ENCODE results near the gene NAXD. TPM values are rescaled to one million over a fixed set of nuclear protein-coding genes. Genes with fewer than 3 reads are reported as not detected.
"Not testable (repeated sequence)": the region's sequence is repeated elsewhere in the genome, so short reads cannot be mapped to it uniquely, and the experiment has no call there.

The NAXD gene
- total RNA-seq, 2 donors from 2014 or later, result 36.2 to 71.6 TPM

GRCh38 chr13:110600980-110601379 is 14.4 kb upstream of the NAXD start:
- intact Hi-C loops (cut with DNase I), result no loop called here
- no peaks in the 10 kb centered on the region for H3K27me3 ChIP-seq (replicated peaks; ENCODE audit: insufficient read depth)
- 79% methylated on average over 4 of the region's 4 CpGs for WGBS
- no peaks in the 10 kb centered on the region for H3K9me3 ChIP-seq
- TF ChIP-seq CTCF (IDR thresholded peaks at IDR 0.05), result no peak
- H3K27ac ChIP-seq, result no peak overlapping the region
- H3K4me3 ChIP-seq, result no peak overlapping the region
- H3K4me1 ChIP-seq (replicated peaks), result no peaks in the 10 kb centered on the region
- DNase-seq (ENCODE audit: low spot score), result no peak
- H3K36me3 ChIP-seq, result no peaks in the 10 kb centered on the region

GRCh38 chr13:110605132-110605531 is 10.2 kb upstream of the NAXD start:
- no peak overlapping the region for H3K27ac ChIP-seq
- no peaks in the 10 kb centered on the region for H3K27me3 ChIP-seq (replicated peaks; ENCODE audit: insufficient read depth)
- H3K9me3 ChIP-seq, result no peaks in the 10 kb centered on the region
- 93% methylated on average over 6 of the region's 6 CpGs for WGBS
- no peaks in the 10 kb centered on the region for H3K36me3 ChIP-seq
- no peak overlapping the region for H3K4me3 ChIP-seq
- TF ChIP-seq POLR2A (IDR thresholded peaks at IDR 0.05) (no peak), POLR2AphosphoS5 (IDR thresholded peaks at IDR 0.05) (no peak), CTCF (IDR thresholded peaks at IDR 0.05) (no peak)
- intact Hi-C loops (cut with DNase I), result no loop called here
- DNase-seq (ENCODE audit: low spot score), result no peak
- no peaks in the 10 kb centered on the region for H3K4me1 ChIP-seq (replicated peaks)

- 91% methylated on average over 19 of the region's 33 CpGs for WGBS
- H3K9me3 ChIP-seq; H3K4me1 ChIP-seq (replicated peaks); H3K4me3 ChIP-seq; H3K36me3 ChIP-seq; H3K27ac ChIP-seq; intact Hi-C loops (cut with DNase I); DNase-seq (ENCODE audit: low spot score); H3K27me3 ChIP-seq (replicated peaks; ENCODE audit: insufficient read depth): not testable (repeated sequence)
These were observed 9.1 kb upstream of the NAXD start for GRCh38 chr13:110606281-110606680.

GRCh38 chr13:110607675-110608224 is 7.6 kb upstream of the NAXD start:
- intact Hi-C loops (cut with DNase I), result no loop called here

GRCh38 chr13:110610955-110611595 is 4.3 kb upstream of the NAXD start:
- TF ChIP-seq POLR2AphosphoS5 (IDR thresholded peaks at IDR 0.05) (no peak), CTCF (IDR thresholded peaks at IDR 0.05) (no peak), POLR2A (IDR thresholded peaks at IDR 0.05) (no peak)
- Histone ChIP-seq H3K4me3 (no peak overlapping the region), H3K9me3 (no peaks in the 10 kb centered on the region), H3K27ac (no peak overlapping the region), H3K27me3 (replicated peaks; ENCODE audit: insufficient read depth) (no peaks in the 10 kb centered on the region), H3K4me1 (replicated peaks) (peaks cover 2% of the 10 kb centered on the region), H3K36me3 (no peaks in the 10 kb centered on the region)
- 61% methylated on average over 12 of the region's 12 CpGs for WGBS
- no peak for DNase-seq (ENCODE audit: low spot score)
- intact Hi-C loops (cut with DNase I), result no loop called here

More at GRCh38 chr13:110607675-110608224, 7.6 kb upstream of the NAXD start:
- DNase-seq (ENCODE audit: low spot score), result no peak
- no peaks in the 10 kb centered on the region for H3K27me3 ChIP-seq (replicated peaks; ENCODE audit: insufficient read depth)
- no peak for TF ChIP-seq CTCF (IDR thresholded peaks at IDR 0.05)
- no peak for TF ChIP-seq POLR2A (IDR thresholded peaks at IDR 0.05)
- no peak for TF ChIP-seq POLR2AphosphoS5 (IDR thresholded peaks at IDR 0.05)
- H3K4me1 ChIP-seq (replicated peaks), result no peaks in the 10 kb centered on the region
- no peaks in the 10 kb centered on the region for H3K36me3 ChIP-seq
- no peaks in the 10 kb centered on the region for H3K9me3 ChIP-seq
- WGBS, result 71% methylated on average over 3 of the region's 3 CpGs
- H3K4me3 ChIP-seq, result no peak overlapping the region
- no peak overlapping the region for H3K27ac ChIP-seq
